ENCODE measurements around the gene OR2M7. TPM values are rescaled to one million over a fixed set of nuclear protein-coding genes. Genes with fewer than 3 reads are reported as not detected.
"Not testable (repeated sequence)": the region's sequence is repeated elsewhere in the genome, so short reads cannot be mapped to it uniquely, and the experiment has no call there.

Gene OR2M7
- total RNA-seq, 1 donor from 2014 or later: not detected

- ATAC-seq (no peak), DNase-seq (no peak)
- Histone ChIP-seq H3K9me3 (no peaks in the 10 kb centered on the region), H3K27me3 (ENCODE audit: low read depth) (no peaks in the 10 kb centered on the region), H3K36me3 (no peaks in the 10 kb centered on the region), H3K4me3 (no peak overlapping the region), H3K27ac (no peak overlapping the region), H3K4me1 (no peaks in the 10 kb centered on the region)
- intact Hi-C loops (cut with DNase I): no loop called here
- TF ChIP-seq, protein P1, sequence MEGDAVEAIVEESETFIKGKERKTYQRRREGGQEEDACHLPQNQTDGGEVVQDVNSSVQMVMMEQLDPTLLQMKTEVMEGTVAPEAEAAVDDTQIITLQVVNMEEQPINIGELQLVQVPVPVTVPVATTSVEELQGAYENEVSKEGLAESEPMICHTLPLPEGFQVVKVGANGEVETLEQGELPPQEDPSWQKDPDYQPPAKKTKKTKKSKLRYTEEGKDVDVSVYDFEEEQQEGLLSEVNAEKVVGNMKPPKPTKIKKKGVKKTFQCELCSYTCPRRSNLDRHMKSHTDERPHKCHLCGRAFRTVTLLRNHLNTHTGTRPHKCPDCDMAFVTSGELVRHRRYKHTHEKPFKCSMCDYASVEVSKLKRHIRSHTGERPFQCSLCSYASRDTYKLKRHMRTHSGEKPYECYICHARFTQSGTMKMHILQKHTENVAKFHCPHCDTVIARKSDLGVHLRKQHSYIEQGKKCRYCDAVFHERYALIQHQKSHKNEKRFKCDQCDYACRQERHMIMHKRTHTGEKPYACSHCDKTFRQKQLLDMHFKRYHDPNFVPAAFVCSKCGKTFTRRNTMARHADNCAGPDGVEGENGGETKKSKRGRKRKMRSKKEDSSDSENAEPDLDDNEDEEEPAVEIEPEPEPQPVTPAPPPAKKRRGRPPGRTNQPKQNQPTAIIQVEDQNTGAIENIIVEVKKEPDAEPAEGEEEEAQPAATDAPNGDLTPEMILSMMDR (IDR thresholded peaks at IDR 0.05): no peak
Measured at GRCh38 chr1:248359415-248359814, 35.0 kb upstream of the OR2M7 start.

DNA sequence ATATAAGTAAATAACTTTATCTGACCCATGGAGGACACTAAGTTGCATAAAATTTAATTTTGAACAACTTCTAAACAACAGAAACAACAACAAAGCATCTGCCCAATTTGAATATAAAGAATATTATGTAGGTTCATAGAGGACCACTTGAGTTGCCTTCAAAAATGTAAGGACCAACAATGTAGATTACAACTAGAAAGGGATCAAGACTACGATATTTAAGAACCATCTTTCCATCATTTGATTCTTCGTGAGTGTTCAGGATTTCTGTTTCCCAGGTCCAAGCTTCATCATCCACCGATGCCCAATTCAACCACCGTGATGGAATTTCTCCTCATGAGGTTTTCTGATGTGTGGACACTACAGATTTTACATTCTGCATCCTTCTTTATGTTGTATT lies 24.1 kb upstream of the OR2M7 start, which contains the start of gene OR14C36:
OR14C36 (plus strand) TSS at position 301 of the 400 bp plus-strand sequence; CDS start at position 301, 0 bp downstream.
- no peak within 1 kb of the TSS for H3K4me3 ChIP-seq
- no peaks in the 10 kb centered on the region for H3K36me3 ChIP-seq
- no peaks in the 10 kb centered on the region for H3K4me1 ChIP-seq
- intact Hi-C loops (cut with DNase I): no loop called here
- DNase-seq (no peak), ATAC-seq (no peak)
- TF ChIP-seq, protein P1 (IDR thresholded peaks at IDR 0.05): no peak
- no peak within 1 kb of the TSS for H3K27ac ChIP-seq
- H3K9me3 ChIP-seq: no peaks in the 10 kb centered on the region
- no peaks in the 10 kb centered on the region for H3K27me3 ChIP-seq (ENCODE audit: low read depth)

- no peaks in the 10 kb centered on the region for H3K4me1 ChIP-seq
- H3K27me3 ChIP-seq (ENCODE audit: low read depth): no peaks in the 10 kb centered on the region
- H3K4me3 ChIP-seq: no peak overlapping the region
- H3K27ac ChIP-seq: no peak overlapping the region
- no peak for DNase-seq
- H3K9me3 ChIP-seq: no peaks in the 10 kb centered on the region
- H3K36me3 ChIP-seq: no peaks in the 10 kb centered on the region
- intact Hi-C loops (cut with DNase I): no loop called here
- no peak for ATAC-seq
- TF ChIP-seq, protein P1 (IDR thresholded peaks at IDR 0.05): no peak
Measured at GRCh38 chr1:248343451-248343850, 19.1 kb upstream of the OR2M7 start.

DNA sequence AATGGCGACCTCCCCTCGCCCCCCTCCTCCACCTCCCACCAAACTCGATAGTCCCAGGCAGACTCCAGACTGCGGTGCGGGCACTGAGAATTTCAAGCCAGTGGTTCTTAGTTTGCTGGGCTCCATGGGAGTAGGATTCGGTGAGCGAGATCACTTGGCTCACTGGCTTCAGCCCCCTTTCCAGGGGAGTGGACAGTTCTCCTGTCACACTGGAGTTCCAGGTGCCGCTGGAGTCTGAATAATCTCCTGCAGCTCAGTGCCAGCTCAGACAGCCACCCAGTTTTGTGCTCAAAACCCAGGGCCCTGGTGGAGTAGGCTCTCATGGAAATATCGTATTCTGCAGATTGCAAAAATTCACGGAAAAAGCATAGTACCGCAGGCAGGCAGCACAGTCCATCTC lies 7.6 kb downstream of the OR2M7 start:
- TF ChIP-seq, protein P1 (IDR thresholded peaks at IDR 0.05): no peak
- Histone ChIP-seq H3K27ac (no peak overlapping the region), H3K4me1 (no peaks in the 10 kb centered on the region), H3K4me3 (no peak overlapping the region), H3K36me3 (no peaks in the 10 kb centered on the region), H3K27me3 (ENCODE audit: low read depth) (no peaks in the 10 kb centered on the region), H3K9me3 (no peaks in the 10 kb centered on the region)
- DNase-seq (no peak), ATAC-seq (no peak)
- intact Hi-C loops (cut with DNase I): no loop called here

- H3K27ac ChIP-seq; ATAC-seq; H3K27me3 ChIP-seq (ENCODE audit: low read depth); DNase-seq; H3K4me3 ChIP-seq; H3K9me3 ChIP-seq; H3K4me1 ChIP-seq; H3K36me3 ChIP-seq; intact Hi-C loops (cut with DNase I): not testable (repeated sequence)
Measured at GRCh38 chr1:248306740-248307139, 17.6 kb downstream of the OR2M7 start.

GRCh38 chr1:248306103-248306502 lies 18.3 kb downstream of the OR2M7 start:
- DNase-seq: no peak
- no peaks in the 10 kb centered on the region for H3K4me1 ChIP-seq
- intact Hi-C loops (cut with DNase I): no loop called here
- no peaks in the 10 kb centered on the region for H3K9me3 ChIP-seq
- H3K27ac ChIP-seq: no peak overlapping the region
- TF ChIP-seq, protein P1 (IDR thresholded peaks at IDR 0.05): no peak
- H3K36me3 ChIP-seq: no peaks in the 10 kb centered on the region
- H3K4me3 ChIP-seq: no peak overlapping the region
- H3K27me3 ChIP-seq (ENCODE audit: low read depth): no peaks in the 10 kb centered on the region
- ATAC-seq: no peak

DNA sequence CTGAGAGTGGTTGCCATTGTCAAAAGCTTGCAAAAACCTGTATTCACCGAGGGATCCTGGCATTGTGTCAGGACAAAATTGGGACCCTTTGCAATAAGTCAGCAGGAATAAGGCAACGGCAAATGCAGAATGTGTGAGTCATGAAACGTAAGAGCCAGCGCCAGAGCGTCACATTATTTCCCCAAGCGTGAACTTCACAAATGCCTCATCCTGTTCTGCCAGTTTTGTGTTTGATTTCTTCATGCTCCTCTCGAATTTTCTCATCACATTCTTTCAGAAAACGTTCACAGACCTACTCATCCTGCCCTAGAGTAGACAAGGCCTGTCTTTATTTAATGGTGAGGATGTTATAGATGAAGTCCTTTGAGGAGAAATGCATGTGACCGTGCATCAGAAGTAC lies 18.7 kb downstream of the OR2M7 start:
- H3K36me3 ChIP-seq; H3K4me1 ChIP-seq; H3K27me3 ChIP-seq (ENCODE audit: low read depth); H3K4me3 ChIP-seq; ATAC-seq; H3K9me3 ChIP-seq; intact Hi-C loops (cut with DNase I); DNase-seq; H3K27ac ChIP-seq: not testable (repeated sequence)
